Renal cortex interstitium (tissue), 15 donors: ENCODE results near the gene TCF7L1. TPM values are rescaled to one million over a fixed set of nuclear protein-coding genes. Genes with fewer than 3 reads are reported as not detected.

Experiments used
- DNase-seq, 11 donors: peaks; one replicate each; pipeline ENCODE4 v3.0.0-alpha.2; 2013; ENCODE audit warnings: low read depth in 9 of 11, low spot score in 4 of 11; ENCODE audit errors: extremely low read depth in 1 of 11
- long read RNA-seq, 16 experiments: transcript quantifications; one replicate each; lab custom pipeline, GENCODE V29; 2026
- polyA plus RNA-seq, 3 donors: library from polyadenylated mRNA; unstranded; fragments of 120-200 nt; gene quantifications; one replicate each; pipeline ENCODE4 v1.2.1, GENCODE V29; 2013; ENCODE audit not compliant: insufficient read length in 3 of 3

The TCF7L1 gene, protein sequence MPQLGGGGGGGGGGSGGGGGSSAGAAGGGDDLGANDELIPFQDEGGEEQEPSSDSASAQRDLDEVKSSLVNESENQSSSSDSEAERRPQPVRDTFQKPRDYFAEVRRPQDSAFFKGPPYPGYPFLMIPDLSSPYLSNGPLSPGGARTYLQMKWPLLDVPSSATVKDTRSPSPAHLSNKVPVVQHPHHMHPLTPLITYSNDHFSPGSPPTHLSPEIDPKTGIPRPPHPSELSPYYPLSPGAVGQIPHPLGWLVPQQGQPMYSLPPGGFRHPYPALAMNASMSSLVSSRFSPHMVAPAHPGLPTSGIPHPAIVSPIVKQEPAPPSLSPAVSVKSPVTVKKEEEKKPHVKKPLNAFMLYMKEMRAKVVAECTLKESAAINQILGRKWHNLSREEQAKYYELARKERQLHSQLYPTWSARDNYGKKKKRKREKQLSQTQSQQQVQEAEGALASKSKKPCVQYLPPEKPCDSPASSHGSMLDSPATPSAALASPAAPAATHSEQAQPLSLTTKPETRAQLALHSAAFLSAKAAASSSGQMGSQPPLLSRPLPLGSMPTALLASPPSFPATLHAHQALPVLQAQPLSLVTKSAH
- polyA plus RNA-seq: 10 to 100 TPM; 49.9 to 60.9 (median 57.8) TPM
- long read RNA-seq, donor 1, partial matches to known transcripts: 60 of 62 reads
- long read RNA-seq, donor 1, other reads (novel, unspliced or antisense): 0 of 62 reads
- long read RNA-seq, donor 2, transcript TCF7L1-201 (12 exons, 2,968 nt): major isoform, 6 of 29 reads
- long read RNA-seq, donor 2, partial matches to known transcripts: 23 of 29 reads
- long read RNA-seq, donor 2, other reads (novel, unspliced or antisense): 0 of 29 reads
- long read RNA-seq, donor 3, transcript TCF7L1-201 (12 exons, 2,968 nt): major isoform, 10 of 17 reads
- long read RNA-seq, donor 3, partial matches to known transcripts: 7 of 17 reads
- long read RNA-seq, donor 3, other reads (novel, unspliced or antisense): 0 of 17 reads
- long read RNA-seq, donor 4, partial matches to known transcripts: 21 of 26 reads
- long read RNA-seq, donor 4, other reads (novel, unspliced or antisense): 0 of 26 reads
- long read RNA-seq, donor 5: 0 reads
- long read RNA-seq, donor 6, transcript TCF7L1-201 (12 exons, 2,968 nt): major isoform, 6 of 28 reads
- long read RNA-seq, donor 6, partial matches to known transcripts: 22 of 28 reads
- long read RNA-seq, donor 6, other reads (novel, unspliced or antisense): 0 of 28 reads
- long read RNA-seq, donor 7, transcript TCF7L1-201 (12 exons, 2,968 nt): major isoform, 12 of 32 reads
- long read RNA-seq, donor 7, partial matches to known transcripts: 20 of 32 reads
- long read RNA-seq, donor 7, other reads (novel, unspliced or antisense): 0 of 32 reads
- long read RNA-seq, donor 8, transcript TCF7L1-201 (12 exons, 2,968 nt): major isoform, 11 of 118 reads
- long read RNA-seq, donor 8, partial matches to known transcripts: 107 of 118 reads
- long read RNA-seq, donor 8, other reads (novel, unspliced or antisense): 0 of 118 reads
- long read RNA-seq, donor 9, partial matches to known transcripts: 10 of 14 reads
- long read RNA-seq, donor 9, other reads (novel, unspliced or antisense): 0 of 14 reads
- long read RNA-seq, donor 10, transcript TCF7L1-201 (12 exons, 2,968 nt): major isoform, 8 of 13 reads
- long read RNA-seq, donor 10, partial matches to known transcripts: 5 of 13 reads
- long read RNA-seq, donor 10, other reads (novel, unspliced or antisense): 0 of 13 reads
- long read RNA-seq, donor 11, transcript TCF7L1-201 (12 exons, 2,968 nt): major isoform, 8 of 19 reads
- long read RNA-seq, donor 11, partial matches to known transcripts: 11 of 19 reads
- long read RNA-seq, donor 11, other reads (novel, unspliced or antisense): 0 of 19 reads
- long read RNA-seq, donor 12, partial matches to known transcripts: 0 of 4 reads
- long read RNA-seq, donor 12, other reads (novel, unspliced or antisense): 0 of 4 reads
- long read RNA-seq, donor 13, transcript TCF7L1-201 (12 exons, 2,968 nt): major isoform, 11 of 52 reads
- long read RNA-seq, donor 13, partial matches to known transcripts: 41 of 52 reads
- long read RNA-seq, donor 13, other reads (novel, unspliced or antisense): 0 of 52 reads
- long read RNA-seq, donor 14, transcript TCF7L1-201 (12 exons, 2,968 nt): major isoform, 6 of 15 reads
- long read RNA-seq, donor 14, partial matches to known transcripts: 9 of 15 reads
- long read RNA-seq, donor 14, other reads (novel, unspliced or antisense): 0 of 15 reads
- long read RNA-seq, donor 15, partial matches to known transcripts: 0 of 3 reads
- long read RNA-seq, donor 15, other reads (novel, unspliced or antisense): 0 of 3 reads
- long read RNA-seq, donor 16, transcript TCF7L1-201 (12 exons, 2,968 nt): major isoform, 19 of 301 reads
- long read RNA-seq, donor 16, partial matches to known transcripts: 267 of 301 reads
- long read RNA-seq, donor 16, other reads (novel, unspliced or antisense): 14 of 301 reads

DNA sequence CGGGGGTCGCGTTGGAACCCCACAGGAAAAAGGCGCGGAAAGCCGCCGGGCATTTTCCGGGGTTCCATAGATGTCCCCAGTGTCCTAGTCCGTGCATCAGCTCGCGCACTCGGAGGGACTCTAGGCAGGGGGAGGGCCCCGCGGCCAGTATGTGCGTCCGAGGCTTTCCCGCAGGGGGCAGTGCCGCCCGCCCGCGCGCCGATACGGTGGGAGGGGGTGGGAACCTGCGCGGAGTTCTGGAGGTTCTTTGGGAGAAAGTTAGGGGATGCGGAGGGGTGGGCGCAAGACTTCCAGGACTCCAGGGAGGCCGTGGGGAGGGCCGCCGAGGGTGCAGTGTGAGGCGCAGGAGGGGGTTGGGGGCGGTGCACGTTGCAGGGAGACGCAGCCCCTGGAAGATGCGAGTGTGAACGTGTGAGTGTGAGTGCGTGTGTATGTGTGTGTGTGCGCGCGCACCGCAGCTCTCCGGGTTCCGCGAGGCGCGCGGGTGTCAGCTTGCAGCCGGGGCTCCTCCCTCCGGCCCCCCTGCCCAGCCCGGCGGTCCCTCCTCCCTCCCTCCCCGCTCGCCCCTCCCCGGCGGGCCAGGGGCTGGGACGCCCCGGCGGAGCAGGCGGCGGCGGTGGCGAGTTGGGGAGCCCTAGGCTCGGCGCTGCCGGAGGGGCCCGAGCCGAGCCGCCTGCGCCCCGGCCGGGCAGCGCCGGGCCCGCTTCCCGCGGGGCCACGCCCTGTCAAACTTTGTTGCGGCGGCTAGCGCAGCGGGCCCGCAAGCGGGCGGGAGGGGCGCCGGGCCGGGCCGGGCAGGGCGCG, at the start of gene TCF7L1:
TCF7L1 (plus strand) TSS at position 559 of the 804 bp plus-strand sequence. CDS start 293 bp downstream, outside the sequence.
- DNase-seq: peak; percentile 77 to 89 (median 85)

DNA sequence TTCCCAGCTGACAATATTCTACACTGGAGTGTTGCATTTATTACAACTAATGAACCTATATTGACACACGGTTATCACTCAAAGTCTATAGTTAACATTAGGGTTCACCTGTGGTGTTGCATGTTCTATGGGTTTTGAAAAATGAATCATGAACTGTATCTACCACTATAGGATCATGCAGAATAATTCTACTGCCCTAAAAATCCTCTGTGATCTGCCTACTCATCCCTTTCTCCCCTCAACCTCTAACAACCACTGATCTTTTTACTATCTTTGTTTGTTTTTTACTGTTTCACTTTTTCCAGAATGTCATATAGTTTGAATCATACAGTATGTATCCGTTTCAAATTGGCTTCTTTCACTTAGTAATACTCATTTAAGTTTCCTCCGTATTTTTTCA, 47.6 kb upstream of the TCF7L1 start:
- no peak for DNase-seq

DNA sequence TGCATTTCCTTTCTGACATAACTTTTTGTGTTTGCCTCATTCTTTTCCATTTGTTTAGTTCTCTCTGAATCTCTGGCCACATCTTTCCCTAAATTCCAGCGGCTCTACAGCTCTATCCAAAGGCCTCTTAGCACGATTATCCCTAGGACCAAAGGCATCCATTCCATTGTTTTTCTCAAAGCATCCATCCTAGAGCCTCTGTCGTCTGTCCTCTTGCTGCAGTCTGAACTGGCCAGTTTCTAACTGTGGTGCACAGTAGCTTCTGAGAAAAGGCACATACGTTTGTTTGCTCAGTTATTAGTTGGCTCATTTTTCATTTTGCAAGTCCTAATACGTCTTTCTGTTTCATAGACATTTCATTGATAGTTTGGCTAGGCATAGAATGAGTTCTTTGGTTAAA, 45.7 kb upstream of the TCF7L1 start:
- DNase-seq: no peak

DNA sequence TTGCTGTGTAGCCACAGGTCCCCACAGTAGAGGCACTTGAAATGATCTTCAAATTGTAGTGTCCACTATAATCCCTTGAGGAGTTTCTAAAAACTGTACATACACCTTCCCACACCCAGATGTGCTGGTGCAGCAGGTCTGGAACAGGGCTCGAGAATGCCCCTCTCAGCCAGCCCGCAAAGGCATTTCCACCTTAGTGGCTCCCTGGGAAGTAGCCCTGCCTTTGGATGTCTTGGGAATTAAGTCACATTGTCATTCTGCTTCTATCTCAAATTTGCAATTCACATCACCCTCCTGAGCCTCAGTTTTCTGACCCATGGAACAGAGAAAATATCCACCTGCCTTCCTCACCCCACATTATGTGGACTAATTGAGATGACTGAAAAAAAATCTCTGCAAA, 44.3 kb upstream of the TCF7L1 start:
- no peak for DNase-seq

DNA sequence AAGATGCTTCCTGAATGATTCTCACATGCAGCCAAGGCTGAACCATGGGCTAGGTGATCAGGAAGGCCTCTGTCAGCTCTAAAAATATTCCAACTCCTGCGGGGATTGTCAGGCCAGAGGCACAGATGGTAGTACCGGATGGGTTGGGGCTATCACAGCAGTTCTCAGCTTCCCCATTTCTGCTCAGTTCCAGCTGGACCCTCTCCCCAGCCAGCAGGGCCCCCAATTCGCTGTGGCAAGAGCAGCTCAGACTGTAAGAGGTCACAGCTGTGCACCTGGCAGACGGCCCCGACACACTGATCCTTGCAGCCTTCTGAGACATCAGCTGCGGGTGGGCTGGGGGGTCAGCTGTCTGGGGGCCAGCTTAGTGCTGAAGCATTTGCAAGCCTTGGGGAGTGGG, 43.6 kb upstream of the TCF7L1 start:
- DNase-seq: no peak

DNA sequence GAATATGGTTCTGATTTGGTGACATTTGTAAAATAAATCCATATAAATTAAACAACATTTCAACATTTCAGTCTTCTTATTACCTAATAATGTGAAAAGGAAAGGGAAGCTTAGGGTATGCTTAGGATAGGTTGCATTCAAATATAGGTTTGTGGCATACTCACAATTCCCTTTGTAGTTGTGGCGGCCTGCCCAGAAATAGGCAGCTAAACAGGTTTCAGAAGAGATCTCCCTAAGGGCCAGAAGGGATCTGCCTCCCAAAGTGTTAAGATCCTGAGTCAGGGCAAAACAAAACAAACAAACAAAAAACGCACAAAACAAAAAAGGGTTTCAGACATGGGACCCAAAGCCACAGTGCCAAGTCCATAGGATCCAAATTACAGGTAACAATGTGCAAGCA, 41.4 kb upstream of the TCF7L1 start:
- no peak for DNase-seq

DNA sequence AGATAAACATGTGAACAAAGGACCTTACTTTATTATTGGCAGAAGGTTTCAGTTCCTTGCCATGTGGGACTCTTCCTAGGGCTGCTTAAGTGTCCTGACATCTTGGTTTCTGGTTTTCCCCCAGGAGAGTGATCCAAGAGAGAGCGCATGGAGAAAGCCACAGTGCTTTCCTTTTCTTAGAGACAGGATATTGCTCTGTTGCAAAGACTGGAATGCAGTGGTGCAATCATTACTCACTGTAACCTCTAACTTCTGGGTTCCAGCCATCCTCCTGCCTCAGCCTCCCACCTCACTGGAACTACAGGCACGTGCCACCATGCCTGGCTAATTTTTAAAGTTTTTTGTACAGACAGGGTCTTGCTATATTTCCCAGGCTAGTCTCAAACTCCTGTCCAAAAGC, 38.1 kb upstream of the TCF7L1 start:
- no peak for DNase-seq

DNA sequence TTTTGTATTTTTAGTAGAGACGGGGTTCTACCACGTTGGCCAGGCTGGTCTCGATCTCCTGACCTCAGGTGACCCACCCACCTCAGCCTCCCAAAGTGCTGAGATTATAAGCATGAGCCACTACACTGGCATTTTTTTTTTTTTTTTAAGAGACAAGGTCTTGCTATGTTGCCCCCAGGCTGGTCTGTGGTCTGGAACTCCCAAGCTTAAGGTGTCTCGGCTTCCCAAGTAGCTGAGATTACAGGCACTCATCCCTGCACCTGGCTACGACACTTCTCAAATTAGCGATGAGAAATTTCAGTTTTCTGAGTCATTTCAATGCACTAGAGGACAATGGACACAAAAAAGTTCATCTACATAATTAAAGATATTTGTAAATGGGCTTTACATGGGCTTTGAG, 36.6 kb upstream of the TCF7L1 start:
- no peak for DNase-seq

DNA sequence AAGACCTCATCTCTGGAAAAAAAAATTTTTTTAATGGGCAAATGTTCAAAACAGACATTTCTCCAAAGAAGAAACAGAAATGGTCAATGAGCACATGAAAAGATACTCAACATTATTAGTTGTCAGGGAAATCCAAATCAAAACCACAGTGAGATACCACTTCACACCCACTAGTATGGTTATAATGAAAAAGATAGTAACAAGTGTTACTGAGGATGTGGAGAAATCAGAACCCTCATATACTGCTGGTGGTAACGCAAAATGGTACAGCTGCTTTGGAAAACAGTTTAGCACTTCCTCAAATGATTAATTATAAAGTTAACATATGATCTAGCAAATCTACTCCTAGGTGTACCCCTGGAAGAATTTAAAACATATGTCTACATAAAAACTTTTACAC, 29.0 kb upstream of the TCF7L1 start:
- no peak for DNase-seq

DNA sequence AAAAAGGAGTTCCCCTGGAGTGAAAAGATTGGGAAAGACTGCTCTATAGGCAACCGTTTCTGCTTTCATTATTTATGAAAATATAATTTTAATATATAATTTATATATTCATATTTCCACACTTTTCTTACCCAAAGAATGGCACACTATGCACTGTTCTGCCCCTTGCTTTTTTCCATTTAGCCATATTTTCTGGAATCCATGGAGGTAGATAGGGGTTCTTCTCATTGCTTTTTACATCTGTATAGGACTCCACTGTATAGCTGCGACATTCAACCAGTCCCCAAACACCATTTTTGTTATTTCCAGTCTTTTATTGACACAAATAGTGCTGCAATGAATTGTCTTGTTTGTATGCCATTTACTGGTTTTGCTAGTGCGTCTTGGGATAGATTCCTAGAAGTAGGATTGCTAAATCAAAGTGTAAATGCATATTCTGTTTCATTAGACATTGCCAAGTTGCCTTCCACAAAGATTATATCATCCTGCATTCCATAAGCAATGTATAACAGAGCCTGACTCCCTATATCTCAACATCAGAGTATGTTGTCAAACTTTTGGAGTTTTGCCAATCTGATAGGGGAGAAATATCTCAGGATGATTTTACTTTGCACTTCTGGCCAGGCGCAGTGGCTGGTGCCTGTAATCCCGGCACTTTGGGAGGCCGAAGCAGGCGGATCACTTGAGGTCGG, 26.6 kb upstream of the TCF7L1 start:
- no peak for DNase-seq

DNA sequence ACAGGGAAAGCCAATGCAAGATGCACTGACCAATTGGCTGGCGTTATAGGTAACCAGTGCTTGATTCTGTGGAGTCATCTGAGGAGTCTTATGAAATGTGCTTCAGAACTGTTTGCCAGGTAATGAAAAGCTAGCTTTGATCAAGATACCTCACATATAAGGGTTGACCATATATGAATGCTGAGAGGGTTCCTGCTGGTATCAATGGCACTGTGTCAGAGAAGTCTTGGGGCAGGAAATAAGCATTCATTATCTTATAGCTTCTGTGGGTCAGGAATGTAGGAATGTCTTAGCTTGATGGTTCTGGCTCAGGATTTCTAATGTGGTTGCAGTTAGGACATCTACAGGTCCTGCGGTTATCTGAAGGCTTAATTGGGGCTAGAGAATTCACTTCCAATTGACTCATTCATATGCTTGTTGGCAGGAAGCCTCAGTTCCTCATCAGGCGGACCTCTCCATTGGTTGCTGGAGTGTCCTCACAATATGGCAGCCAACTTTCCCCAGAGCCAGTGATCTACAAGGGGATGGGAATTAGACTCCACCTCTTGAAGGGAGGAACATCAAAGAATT, 22.1 kb upstream of the TCF7L1 start:
- DNase-seq: no peak

DNA sequence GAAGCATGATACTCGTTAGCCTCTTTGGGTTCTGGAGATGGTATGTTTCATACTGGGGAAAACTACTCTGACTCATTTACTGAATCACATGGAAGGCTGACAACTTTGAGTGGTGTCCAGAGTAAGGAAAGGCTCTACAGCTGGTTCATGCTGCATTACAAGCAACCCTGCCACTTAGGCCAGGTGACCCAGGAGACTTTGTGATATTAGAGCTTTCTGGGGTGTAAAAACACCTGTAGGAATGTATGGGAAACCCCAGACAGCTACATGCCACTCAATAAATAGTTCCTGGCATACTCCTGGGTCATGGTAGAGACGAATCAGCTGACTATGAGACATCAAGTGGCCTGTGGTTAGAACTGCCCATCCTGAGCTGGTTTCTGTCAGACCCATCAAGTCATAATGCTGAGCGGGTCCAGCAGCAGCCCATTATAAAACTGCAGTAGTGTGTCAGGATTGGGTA, 21.3 kb upstream of the TCF7L1 start:
- DNase-seq: no peak

DNA sequence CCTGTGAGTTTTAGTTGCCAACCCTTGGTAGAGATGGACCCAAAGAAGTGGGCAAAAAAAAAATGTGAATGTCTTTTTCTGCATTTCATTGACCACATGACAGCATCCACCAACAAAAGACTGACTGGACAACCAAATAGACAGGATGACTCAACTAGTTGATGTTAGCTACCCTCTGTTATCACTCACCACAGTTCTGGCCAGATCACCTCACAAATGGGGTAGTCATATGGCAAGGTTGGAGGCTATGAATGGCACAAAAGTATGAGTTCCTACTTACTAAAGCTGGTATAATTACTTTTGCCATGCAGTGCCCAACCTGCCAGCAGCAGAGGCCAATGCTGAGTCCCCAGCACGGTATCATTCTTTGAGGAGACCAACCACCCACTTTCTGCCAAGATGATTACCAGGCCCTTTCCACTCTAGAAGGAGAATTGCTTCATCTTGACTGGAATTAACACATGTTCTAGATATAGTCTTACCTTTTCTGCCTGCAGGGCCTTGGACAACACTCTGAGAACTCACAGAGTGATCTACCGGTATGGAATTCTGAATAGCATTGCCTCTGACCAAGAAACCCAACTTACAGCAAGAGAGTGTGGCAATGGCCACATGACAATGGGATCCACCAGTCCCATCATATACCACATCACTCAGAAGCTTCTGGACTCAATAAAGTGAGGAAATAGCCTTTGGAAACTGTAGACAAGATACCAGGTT, 20.1 kb upstream of the TCF7L1 start:
- no peak for DNase-seq

DNA sequence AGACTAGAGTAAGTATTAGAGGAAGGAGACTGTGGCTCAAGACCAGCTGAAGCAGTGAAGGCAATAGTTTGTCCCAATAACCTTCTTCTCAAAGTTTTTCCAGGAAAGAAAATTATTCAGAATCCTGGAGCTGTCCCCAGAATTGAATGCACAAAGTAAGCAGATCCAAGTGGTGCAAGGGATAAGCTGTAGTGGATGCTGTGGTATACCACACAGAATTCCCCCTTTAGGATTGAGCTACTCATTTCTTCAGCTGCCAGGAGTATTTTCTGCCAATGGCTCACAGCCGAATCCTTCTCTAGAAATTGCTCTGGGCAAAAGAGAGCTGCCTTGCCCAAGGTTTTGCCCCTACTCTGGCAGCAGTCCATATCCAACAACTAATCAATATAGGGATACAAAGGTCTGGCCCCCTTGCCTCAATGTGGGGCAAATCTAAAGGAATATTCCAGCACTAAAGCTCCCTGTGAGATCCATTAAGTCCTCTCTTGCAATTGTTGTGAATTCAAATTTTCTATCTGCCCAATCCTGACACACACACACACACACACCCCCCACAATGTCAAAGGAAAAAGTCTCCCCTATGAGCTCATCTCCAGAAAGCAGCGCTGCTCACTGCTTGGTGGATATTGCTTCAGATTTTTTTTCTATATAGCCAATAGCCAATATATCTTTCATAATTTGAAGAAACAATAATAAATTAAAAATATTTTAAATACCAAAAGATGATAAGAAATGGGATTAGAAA, 18.4 kb upstream of the TCF7L1 start:
- DNase-seq: no peak
